ENCODE results near the gene ADNP.

DNA sequence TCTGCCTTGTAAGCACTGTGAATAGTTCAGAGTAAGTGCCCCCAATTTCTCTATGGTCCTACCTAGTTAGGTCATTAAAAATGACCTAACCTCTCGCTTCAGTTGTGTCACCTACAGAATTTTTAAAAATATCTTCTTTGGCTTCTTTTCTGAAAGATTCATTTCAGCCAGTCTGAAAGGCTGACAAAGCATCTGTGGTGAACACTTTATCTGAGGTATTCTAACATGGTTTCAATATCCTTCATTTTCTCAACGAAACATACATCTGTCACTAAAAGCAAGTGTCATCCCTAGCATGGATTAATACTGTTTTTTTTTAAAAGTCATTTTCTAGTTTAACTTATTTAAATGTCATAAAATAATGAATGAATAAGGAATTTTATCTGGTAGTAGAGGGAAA, 22.0 kb upstream of the ADNP start:
- TF ChIP-seq, protein P1, sequence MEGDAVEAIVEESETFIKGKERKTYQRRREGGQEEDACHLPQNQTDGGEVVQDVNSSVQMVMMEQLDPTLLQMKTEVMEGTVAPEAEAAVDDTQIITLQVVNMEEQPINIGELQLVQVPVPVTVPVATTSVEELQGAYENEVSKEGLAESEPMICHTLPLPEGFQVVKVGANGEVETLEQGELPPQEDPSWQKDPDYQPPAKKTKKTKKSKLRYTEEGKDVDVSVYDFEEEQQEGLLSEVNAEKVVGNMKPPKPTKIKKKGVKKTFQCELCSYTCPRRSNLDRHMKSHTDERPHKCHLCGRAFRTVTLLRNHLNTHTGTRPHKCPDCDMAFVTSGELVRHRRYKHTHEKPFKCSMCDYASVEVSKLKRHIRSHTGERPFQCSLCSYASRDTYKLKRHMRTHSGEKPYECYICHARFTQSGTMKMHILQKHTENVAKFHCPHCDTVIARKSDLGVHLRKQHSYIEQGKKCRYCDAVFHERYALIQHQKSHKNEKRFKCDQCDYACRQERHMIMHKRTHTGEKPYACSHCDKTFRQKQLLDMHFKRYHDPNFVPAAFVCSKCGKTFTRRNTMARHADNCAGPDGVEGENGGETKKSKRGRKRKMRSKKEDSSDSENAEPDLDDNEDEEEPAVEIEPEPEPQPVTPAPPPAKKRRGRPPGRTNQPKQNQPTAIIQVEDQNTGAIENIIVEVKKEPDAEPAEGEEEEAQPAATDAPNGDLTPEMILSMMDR (conservative IDR thresholded peaks at IDR 0.05): no peak
- TF ChIP-seq ZFX (IDR thresholded peaks at IDR 0.05): no peak

Data from C4-2B (cell line).